Common myeloid progenitor, CD34-positive (primary cell): Measurements from ENCODE around the gene ZFAND6.
A peak's percentile ranks its signal among the peaks of the same experiment; 100 is the strongest.

Experiments
- CTCF ChIA-PET: fragments of 350-600 bp; sonication (Branson Sonifier 250); formaldehyde crosslinking; loops from one replicate; lab custom pipeline; 2021; ENCODE audit warnings: antibody characterized with exemption; lab: Charles Lee
- POLR2A ChIA-PET: fragments of 350-600 bp; sonication (Branson Sonifier 250); formaldehyde crosslinking; loops from one replicate; lab custom pipeline; 2021; ENCODE audit warnings: antibody characterized with exemption; lab: Charles Lee
- DNase-seq, 3 donors: peaks; one replicate each; pipeline versions ENCODE4 v3.0.0 to v3.0.0-alpha.2; 2013
- H3K27ac ChIP-seq, 2 experiments: 1 replicate in 1 of 2; 2 replicates in 1 of 2; pipeline ENCODE4 v1.7.0; 2013; ENCODE audit warnings: inconsistent platforms in 2 of 2, low read length in 2 of 2, mild to moderate bottlenecking in 2 of 2, low read depth in 1 of 2, moderate library complexity in 1 of 2; ENCODE audit not compliant: severe bottlenecking in 2 of 2, insufficient read depth in 1 of 2, poor library complexity in 1 of 2
- H3K27me3 ChIP-seq, 5 experiments: replicated peaks in 2 of 5; 1 replicate in 3 of 5; 2 replicates in 2 of 5; pipeline versions ENCODE4 v1.6.1 to v1.7.0; 2013; ENCODE audit warnings: low read length in 4 of 5, mild to moderate bottlenecking in 2 of 5, moderate library complexity in 2 of 5, inconsistent platforms in 1 of 5; ENCODE audit not compliant: insufficient read depth in 5 of 5, control insufficient read depth in 4 of 5
- H3K36me3 ChIP-seq, 4 experiments: 1 replicate in 2 of 4; 2 replicates in 2 of 4; pipeline versions ENCODE4 v1.6.1 to v1.7.0; 2013; ENCODE audit warnings: low read length in 3 of 4, control low read depth in 1 of 4, mild to moderate bottlenecking in 1 of 4; ENCODE audit not compliant: control insufficient read depth in 4 of 4, insufficient read depth in 4 of 4
- H3K4me1 ChIP-seq, 4 experiments: 1 replicate in 3 of 4; 2 replicates in 1 of 4; pipeline versions ENCODE4 v1.6.1 to v1.7.1; 2013; ENCODE audit warnings: low read length in 3 of 4, mild to moderate bottlenecking in 3 of 4, control low read depth in 1 of 4, inconsistent platforms in 1 of 4, moderate library complexity in 1 of 4; ENCODE audit not compliant: control insufficient read depth in 4 of 4, insufficient read depth in 4 of 4; ENCODE audit errors: control extremely low read depth in 1 of 4
- H3K4me3 ChIP-seq, 7 experiments: 1 replicate in 4 of 7; 2 replicates in 3 of 7; pipeline versions ENCODE4 v1.5.1 to v1.7.0; 2013; ENCODE audit warnings: mild to moderate bottlenecking in 7 of 7, low read length in 6 of 7, moderate library complexity in 6 of 7, inconsistent platforms in 2 of 7, low read depth in 2 of 7, control low read depth in 1 of 7; ENCODE audit not compliant: insufficient read depth in 4 of 7, control insufficient read depth in 1 of 7; ENCODE audit errors: extremely low read depth in 1 of 7
- H3K9me3 ChIP-seq, 5 experiments: 1 replicate in 4 of 5; 2 replicates in 1 of 5; pipeline versions ENCODE4 v1.6.1 to v1.7.1; 2013; ENCODE audit warnings: low read length in 4 of 5, mild to moderate bottlenecking in 2 of 5, inconsistent platforms in 1 of 5, low read depth in 1 of 5, moderate library complexity in 1 of 5; ENCODE audit not compliant: control insufficient read depth in 4 of 5, insufficient read depth in 2 of 5; ENCODE audit errors: control extremely low read depth in 1 of 5
- WGBS: methylation state at CpG from one replicate; pipeline ENCODE4 v1.1.5; 2013; ENCODE audit not compliant: insufficient coverage; 5-methylcytosine and 5-hydroxymethylcytosine counted together

The ZFAND6 gene

GRCh38 chr15:80173022-80173759, 113.7 kb downstream of the ZFAND6 start:
- DNase-seq = peak; percentile 64 to 79 (median 77)
- POLR2A ChIA-PET = no interaction called here
- H3K4me1 ChIP-seq = peaks cover 0 to 2% (median 0%) of the 10 kb centered on the region in 4 experiments
- peaks cover 7 to 67% (median 47%) of the 10 kb centered on the region in 4 experiments for H3K36me3 ChIP-seq
- no peaks in the 10 kb centered on the region for H3K27me3 ChIP-seq
- H3K27ac ChIP-seq = no peak overlapping the region
- CTCF ChIA-PET = interaction anchor here (0.8 to 3.5 kb wide), 18 partner anchors 8 to 322 kb away, joined by 3 to 19 read pairs (median 4); no protein-coding TSS in a partner anchor
- 74% methylated on average over 10 of the region's 10 CpGs for WGBS
- no peak overlapping the region for H3K4me3 ChIP-seq
- H3K9me3 ChIP-seq = no peaks in the 10 kb centered on the region

- Histone ChIP-seq H3K9me3 (no peaks in the 10 kb centered on the region), H3K4me1 (peaks cover 0 to 2% (median 0%) of the 10 kb centered on the region in 4 experiments), H3K27ac (no peak overlapping the region), H3K4me3 (no peak overlapping the region), H3K27me3 (no peaks in the 10 kb centered on the region), H3K36me3 (peaks cover 11 to 67% (median 47%) of the 10 kb centered on the region in 4 experiments)
- ChIA-PET POLR2A (no interaction called here), CTCF (interaction anchor here (0.8 to 3.5 kb wide), 12 partner anchors 9 to 276 kb away, joined by 3 to 19 read pairs (median 4); no protein-coding TSS in a partner anchor)
- no peak for DNase-seq
- WGBS = 98% methylated on average over 11 of the region's 11 CpGs
Observed at GRCh38 chr15:80174017-80174746, 114.7 kb downstream of the ZFAND6 start.

- 98% methylated on average over 9 of the region's 9 CpGs for WGBS
- DNase-seq = no peak
- H3K36me3 ChIP-seq = peaks cover 9 to 71% (median 51%) of the 10 kb centered on the region in 4 experiments
- H3K4me1 ChIP-seq = peaks cover 0 to 2% (median 0%) of the 10 kb centered on the region in 4 experiments
- POLR2A ChIA-PET = no interaction called here
- no peak overlapping the region for H3K27ac ChIP-seq
- H3K4me3 ChIP-seq = no peak overlapping the region
- H3K9me3 ChIP-seq = no peaks in the 10 kb centered on the region
- no peaks in the 10 kb centered on the region for H3K27me3 ChIP-seq
- CTCF ChIA-PET = interaction anchor here (0.9 to 1.2 kb wide), 2 partner anchors 186 to 278 kb away, joined by 3 read pairs; no protein-coding TSS in a partner anchor
Observed at GRCh38 chr15:80175436-80175835, 116.0 kb downstream of the ZFAND6 start.

GRCh38 chr15:80176443-80176842, 117.0 kb downstream of the ZFAND6 start:
- CTCF ChIA-PET = interaction anchor here (1.6 kb wide), 1 partner anchor 323 kb away, joined by 4 read pairs; no protein-coding TSS in a partner anchor
- Histone ChIP-seq H3K4me1 (peaks cover 0 to 2% (median 0%) of the 10 kb centered on the region in 4 experiments), H3K36me3 (peaks cover 9 to 78% (median 58%) of the 10 kb centered on the region in 4 experiments), H3K27ac (no peak overlapping the region), H3K27me3 (no peaks in the 10 kb centered on the region), H3K4me3 (no peak overlapping the region), H3K9me3 (no peaks in the 10 kb centered on the region)
- POLR2A ChIA-PET = no interaction called here
- 67% methylated on average over 6 of the region's 6 CpGs for whole genome bisulfite sequencing
- no peak for DNase-seq

GRCh38 chr15:80177156-80177555, 117.7 kb downstream of the ZFAND6 start:
- POLR2A ChIA-PET = interaction anchor here (0.6 kb wide), 1 partner anchor 151 kb away, joined by 9 read pairs; no protein-coding TSS in a partner anchor
- CTCF ChIA-PET = interaction anchor here (1.6 kb wide), 1 partner anchor 324 kb away, joined by 4 read pairs; no protein-coding TSS in a partner anchor
- H3K4me1 ChIP-seq = peaks cover 0 to 2% (median 0%) of the 10 kb centered on the region in 4 experiments
- H3K9me3 ChIP-seq = no peaks in the 10 kb centered on the region
- H3K36me3 ChIP-seq = peaks cover 11 to 79% (median 58%) of the 10 kb centered on the region in 4 experiments
- no peak overlapping the region for H3K4me3 ChIP-seq
- H3K27ac ChIP-seq = no peak overlapping the region
- WGBS = 100% methylated on average over 2 of the region's 2 CpGs
- DNase-seq = no peak
- H3K27me3 ChIP-seq = no peaks in the 10 kb centered on the region

GRCh38 chr15:80179025-80179759, 119.7 kb downstream of the ZFAND6 start:
- no peak overlapping the region for H3K4me3 ChIP-seq
- DNase-seq = no peak
- ChIA-PET CTCF (interaction anchor here (1.0 kb wide), 1 partner anchor 18 kb away, joined by 6 read pairs; no protein-coding TSS in a partner anchor), POLR2A (no interaction called here)
- H3K9me3 ChIP-seq = no peaks in the 10 kb centered on the region
- H3K27ac ChIP-seq = no peak overlapping the region
- WGBS = 98% methylated on average over 13 of the region's 17 CpGs
- H3K27me3 ChIP-seq = no peaks in the 10 kb centered on the region
- no peaks in the 10 kb centered on the region for H3K4me1 ChIP-seq
- peaks cover 12 to 88% (median 62%) of the 10 kb centered on the region in 4 experiments for H3K36me3 ChIP-seq
